Measurements from ENCODE around the gene CDC16. TPM values are rescaled to one million over a fixed set of nuclear protein-coding genes. Genes with fewer than 3 reads are reported as not detected.

CDC16 gene
- total and polyA plus RNA-seq, 12 donors: 29.2 to 162 (median 55.2) TPM

DNA sequence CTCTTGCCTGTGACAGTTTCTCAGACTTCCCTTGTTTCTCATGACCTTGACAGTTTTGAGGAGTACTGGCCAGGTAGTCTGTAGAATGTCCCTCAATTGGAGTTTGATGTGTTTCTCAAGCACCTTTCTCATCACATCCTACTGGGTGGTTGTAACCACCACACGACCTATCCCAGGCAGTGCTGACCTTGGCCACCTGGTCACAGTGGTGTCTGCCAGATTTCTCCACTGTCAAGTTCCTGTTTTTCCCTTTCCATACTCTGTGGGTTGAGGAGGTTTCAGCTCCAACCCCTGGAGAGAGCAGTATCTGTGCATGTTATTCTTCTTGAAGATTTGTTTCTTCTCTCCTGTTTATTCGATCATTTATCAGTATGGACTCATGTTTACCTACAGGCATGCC lies 38.3 kb downstream of the CDC16 start:
- H3K27me3 ChIP-seq: no peaks in the 10 kb centered on the region
- intact Hi-C loops (cut with DNase I): no loop called here

DNA sequence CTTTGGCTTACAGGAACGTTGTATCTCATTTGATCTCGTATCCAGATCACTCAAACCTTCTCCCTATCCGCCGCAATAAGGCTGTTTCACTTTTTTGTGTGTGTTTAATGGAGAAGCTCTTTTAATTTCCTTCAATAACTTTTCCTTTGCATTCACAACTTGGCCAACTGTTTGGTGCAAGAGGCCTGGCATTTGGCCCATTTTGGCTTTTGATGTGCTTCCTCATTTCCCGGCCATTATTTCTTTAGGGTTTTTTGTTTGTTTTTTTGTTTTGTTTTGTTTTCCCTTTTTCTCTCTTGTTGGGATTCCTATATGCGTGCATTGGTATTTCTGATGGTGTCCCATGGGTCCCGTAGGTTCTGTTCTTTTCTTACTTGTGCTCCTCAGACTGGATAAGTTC lies 40.6 kb downstream of the CDC16 start:
- peak in 1 of 7 donors; percentile 46 for DNase-seq
- Histone ChIP-seq H3K27me3 (no peaks in the 10 kb centered on the region), H3K36me3 (replicated peaks in 1 of 2) (peaks cover 0 to 13% of the 10 kb centered on the region in 2 donors), H3K27ac (no peak overlapping the region), H3K4me1 (replicated peaks in 1 of 2) (peaks cover 2 to 8% of the 10 kb centered on the region in 2 donors), H3K4me3 (no peak overlapping the region), H3K9me3 (replicated peaks in 1 of 3) (no peaks in the 10 kb centered on the region)
- TF ChIP-seq, protein P1, sequence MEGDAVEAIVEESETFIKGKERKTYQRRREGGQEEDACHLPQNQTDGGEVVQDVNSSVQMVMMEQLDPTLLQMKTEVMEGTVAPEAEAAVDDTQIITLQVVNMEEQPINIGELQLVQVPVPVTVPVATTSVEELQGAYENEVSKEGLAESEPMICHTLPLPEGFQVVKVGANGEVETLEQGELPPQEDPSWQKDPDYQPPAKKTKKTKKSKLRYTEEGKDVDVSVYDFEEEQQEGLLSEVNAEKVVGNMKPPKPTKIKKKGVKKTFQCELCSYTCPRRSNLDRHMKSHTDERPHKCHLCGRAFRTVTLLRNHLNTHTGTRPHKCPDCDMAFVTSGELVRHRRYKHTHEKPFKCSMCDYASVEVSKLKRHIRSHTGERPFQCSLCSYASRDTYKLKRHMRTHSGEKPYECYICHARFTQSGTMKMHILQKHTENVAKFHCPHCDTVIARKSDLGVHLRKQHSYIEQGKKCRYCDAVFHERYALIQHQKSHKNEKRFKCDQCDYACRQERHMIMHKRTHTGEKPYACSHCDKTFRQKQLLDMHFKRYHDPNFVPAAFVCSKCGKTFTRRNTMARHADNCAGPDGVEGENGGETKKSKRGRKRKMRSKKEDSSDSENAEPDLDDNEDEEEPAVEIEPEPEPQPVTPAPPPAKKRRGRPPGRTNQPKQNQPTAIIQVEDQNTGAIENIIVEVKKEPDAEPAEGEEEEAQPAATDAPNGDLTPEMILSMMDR (IDR thresholded peaks at IDR 0.05): no peak
- no peak for TF ChIP-seq POLR2A (IDR thresholded peaks at IDR 0.05)
- intact Hi-C loops (cut with DNase I): no loop called here
- 82 to 87% (median 86%) methylated on average over 7 of the region's 7 CpGs for WGBS, 4 donors

More for the DNA sequence above, 38.3 kb downstream of the CDC16 start:
- Histone ChIP-seq H3K4me3 (no peak overlapping the region), H3K4me1 (replicated peaks in 1 of 2) (no peaks in the 10 kb centered on the region), H3K9me3 (replicated peaks in 1 of 3) (no peaks in the 10 kb centered on the region), H3K27ac (no peak overlapping the region), H3K36me3 (replicated peaks in 1 of 2) (peaks cover 0 to 27% of the 10 kb centered on the region in 2 donors)
- TF ChIP-seq, protein P1 (IDR thresholded peaks at IDR 0.05): no peak
- no peak for TF ChIP-seq POLR2A (IDR thresholded peaks at IDR 0.05)
- no peak for DNase-seq
- WGBS, 4 donors: 53 to 70% (median 60%) methylated on average over 2 of the region's 2 CpGs

DNA sequence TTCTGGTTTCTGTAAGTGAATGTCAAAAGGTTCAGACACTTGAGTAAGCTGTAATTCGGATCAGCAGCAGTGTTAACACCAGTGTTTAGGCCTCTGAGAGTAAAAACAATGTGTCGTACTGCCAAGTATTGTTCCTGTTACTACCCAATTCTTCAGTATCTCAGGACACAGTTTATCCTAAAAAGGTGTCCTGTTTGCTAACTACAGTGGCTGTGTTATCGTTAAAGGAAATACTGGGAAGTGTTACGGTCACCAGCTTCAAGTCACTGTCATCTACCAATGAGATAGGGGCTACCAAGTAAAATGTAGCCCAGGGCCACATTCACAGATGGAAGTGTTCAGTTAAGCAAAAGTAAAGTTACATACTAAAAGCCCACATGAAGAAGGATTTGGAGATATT lies 44.4 kb downstream of the CDC16 start:
- H3K36me3 ChIP-seq (replicated peaks in 1 of 2): no peaks in the 10 kb centered on the region

DNA sequence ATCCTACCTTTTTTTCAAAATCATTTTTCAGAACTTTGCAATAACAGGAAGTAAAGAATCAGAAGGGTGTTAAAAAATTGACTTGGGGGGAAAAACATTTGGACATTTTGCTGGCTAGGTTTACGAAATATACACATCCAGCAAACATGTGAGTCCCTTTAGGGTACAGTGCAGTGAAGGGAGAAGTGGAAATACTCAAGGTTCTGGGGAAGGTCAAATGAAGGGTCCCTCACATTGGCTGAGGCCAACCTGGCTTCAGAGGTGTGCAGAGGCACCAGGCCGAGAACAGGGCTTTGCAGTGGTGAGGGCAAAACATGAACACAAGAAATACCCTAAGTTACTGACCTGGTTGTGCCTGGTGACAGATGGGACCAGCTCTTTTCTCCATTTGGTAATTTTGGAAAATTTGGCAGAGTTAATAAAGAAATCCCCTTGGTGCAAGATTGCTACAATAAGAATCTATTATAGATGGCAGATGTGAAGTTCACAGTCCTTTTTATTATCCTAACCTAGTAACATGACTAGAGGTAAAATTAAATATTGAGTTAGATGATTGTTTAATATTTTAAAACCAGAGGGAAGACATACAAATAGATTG lies 45.2 kb downstream of the CDC16 start:
- H3K27me3 ChIP-seq: no peaks in the 10 kb centered on the region
- TF ChIP-seq, protein P1 (IDR thresholded peaks at IDR 0.05): no peak
- no peak for TF ChIP-seq POLR2A (IDR thresholded peaks at IDR 0.05)
- no peak for DNase-seq
- no peaks in the 10 kb centered on the region for H3K9me3 ChIP-seq (replicated peaks in 1 of 3)
- H3K4me3 ChIP-seq: no peak overlapping the region
- intact Hi-C loops (cut with DNase I): no loop called here
- H3K27ac ChIP-seq: peak overlapping the region in 2 of 5 donors; percentile 97 to 98
- peaks cover 15 to 26% of the 10 kb centered on the region in 2 donors for H3K4me1 ChIP-seq (replicated peaks in 1 of 2)
- 88 to 95% (median 92%) methylated on average over 2 of the region's 2 CpGs for WGBS, 4 donors
- H3K36me3 ChIP-seq (replicated peaks in 1 of 2): no peaks in the 10 kb centered on the region

More for the DNA sequence above, 44.4 kb downstream of the CDC16 start:
- WGBS, 4 donors: 84 to 95% (median 92%) methylated on average over 4 of the region's 4 CpGs
- H3K27ac ChIP-seq: no peak overlapping the region
- intact Hi-C loops (cut with DNase I): no loop called here
- H3K27me3 ChIP-seq: no peaks in the 10 kb centered on the region
- no peak overlapping the region for H3K4me3 ChIP-seq
- TF ChIP-seq, protein P1 (IDR thresholded peaks at IDR 0.05): no peak
- no peak for TF ChIP-seq POLR2A (IDR thresholded peaks at IDR 0.05)
- DNase-seq: no peak
- H3K9me3 ChIP-seq (replicated peaks in 1 of 3): no peaks in the 10 kb centered on the region
- H3K4me1 ChIP-seq (replicated peaks in 1 of 2): peaks cover 15 to 26% of the 10 kb centered on the region in 2 donors

All from adrenal gland (tissue), 12 donors.